HEK293 (cell line): ENCODE measurements around the gene SLC30A1.

Source experiments
- CTCF ChIA-PET: fragments of 350-600 bp; formaldehyde crosslinking; extraction: SDS; loops from one replicate; lab custom pipeline; 2021; ENCODE audit warnings: antibody characterized with exemption; lab: Yijun Ruan, JAX
- POLR2A ChIA-PET: fragments of 300-600 bp; formaldehyde crosslinking; extraction: SDS; loops from one replicate; lab custom pipeline; 2020; ENCODE audit warnings: antibody characterized with exemption, inconsistent platforms; lab: Yijun Ruan, JAX
- H3K27ac ChIP-seq: fragments of 200-500 bp; sonication (Bioruptor generic); 2 replicates; pipeline ENCODE4 v1.5.1; 2014; ENCODE audit warnings: low read depth, low read length, control low read depth, inconsistent platforms; ENCODE audit errors: extremely low read depth
- H3K36me3 ChIP-seq, 2 experiments: fragments of 200-500 bp in 1 of 2; sonication (Bioruptor generic) in 1 of 2; 1 replicate in 1 of 2; 2 replicates in 1 of 2; pipeline ENCODE4 v1.5.1; 2014 to 2017; ENCODE audit warnings: inconsistent platforms in 2 of 2, low read length in 2 of 2; ENCODE audit not compliant: control insufficient read depth in 2 of 2, insufficient read depth in 1 of 2
- H3K4me1 ChIP-seq: fragments of 200-500 bp; sonication (Bioruptor generic); 2 replicates; pipeline ENCODE4 v1.5.1; 2014; ENCODE audit warnings: mild to moderate bottlenecking, low read length, inconsistent platforms; ENCODE audit not compliant: control insufficient read depth, insufficient read depth
- H3K4me3 ChIP-seq: 2 replicates; pipeline ENCODE4 v1.5.1; 2011; ENCODE audit warnings: low read depth, mild to moderate bottlenecking, control low read depth, low read length, moderate library complexity
- H3K9me3 ChIP-seq: fragments of 200-500 bp; sonication (Bioruptor generic); 2 replicates; pipeline ENCODE4 v1.5.1; 2014; ENCODE audit warnings: low read depth, low read length, inconsistent platforms; ENCODE audit not compliant: control insufficient read depth, insufficient read depth
- GLIS1 ChIP-seq: fragments of 450-650 bp; formaldehyde crosslinking; IDR thresholded peaks from 2 replicates; pipeline ENCODE4 v1.5.1; 2016; ENCODE audit warnings: missing biosample characterization, missing genetic modification characterization
- HOXA7 ChIP-seq: sonication (generic); formaldehyde crosslinking; IDR thresholded peaks from 2 replicates; pipeline ENCODE4 v1.8.1; 2022; ENCODE audit warnings: missing genetic modification reagents, borderline replicate concordance
- KLF1 ChIP-seq: fragments of 450-650 bp; formaldehyde crosslinking; IDR thresholded peaks from 2 replicates; pipeline ENCODE4 v1.5.1; 2016; ENCODE audit warnings: missing biosample characterization, missing genetic modification characterization
- MEIS1 ChIP-seq: sonication (generic); formaldehyde crosslinking; IDR thresholded peaks from 2 replicates; pipeline ENCODE4 v1.8.1; 2022; ENCODE audit warnings: missing genetic modification reagents, mild to moderate bottlenecking, borderline replicate concordance
- MZF1 ChIP-seq: fragments of 450-650 bp; formaldehyde crosslinking; IDR thresholded peaks from 2 replicates; pipeline ENCODE4 v1.5.1; 2017; ENCODE audit warnings: missing biosample characterization, missing genetic modification characterization, borderline replicate concordance
- PATZ1 ChIP-seq: fragments of 450-650 bp; formaldehyde crosslinking; IDR thresholded peaks from 2 replicates; pipeline ENCODE4 v1.5.1; 2016; ENCODE audit warnings: missing biosample characterization, missing genetic modification characterization
- WT1 ChIP-seq: fragments of 450-650 bp; formaldehyde crosslinking; IDR thresholded peaks from 2 replicates; pipeline ENCODE4 v1.5.1; 2016; ENCODE audit warnings: missing biosample characterization, missing genetic modification characterization
- ZBTB10 ChIP-seq: fragments of 450-650 bp; formaldehyde crosslinking; IDR thresholded peaks from 2 replicates; pipeline ENCODE4 v1.5.1; 2016; ENCODE audit warnings: missing biosample characterization, missing genetic modification characterization
- ZBTB7A ChIP-seq: fragments of 450-650 bp; formaldehyde crosslinking; IDR thresholded peaks from 2 replicates; pipeline ENCODE4 v1.5.1; 2016; ENCODE audit warnings: low read depth, missing biosample characterization, missing genetic modification characterization
- ZNF132 ChIP-seq: fragments of 450-650 bp; formaldehyde crosslinking; IDR thresholded peaks from 2 replicates; pipeline ENCODE4 v1.5.1; 2017; ENCODE audit warnings: missing biosample characterization, missing genetic modification characterization, borderline replicate concordance
- ZNF146 ChIP-seq: fragments of 450-650 bp; formaldehyde crosslinking; IDR thresholded peaks from 2 replicates; pipeline ENCODE4 v1.5.1; 2016; ENCODE audit warnings: missing biosample characterization, missing genetic modification characterization
- ZNF202 ChIP-seq: fragments of 450-650 bp; formaldehyde crosslinking; IDR thresholded peaks from 2 replicates; pipeline ENCODE4 v1.5.1; 2016; ENCODE audit warnings: missing biosample characterization, missing genetic modification characterization, borderline replicate concordance
- ZNF214 ChIP-seq: fragments of 450-650 bp; formaldehyde crosslinking; IDR thresholded peaks from 2 replicates; pipeline ENCODE4 v1.5.1; 2017; ENCODE audit warnings: missing biosample characterization, mild to moderate bottlenecking, missing genetic modification characterization, borderline replicate concordance
- ZNF274 ChIP-seq, 2 experiments: fragments of 200-500 bp in 1 of 2; fragments of 450-650 bp in 1 of 2; sonication (Bioruptor generic) in 1 of 2; formaldehyde crosslinking in 1 of 2; IDR thresholded peaks; 2 replicates each; pipeline versions ENCODE4 v1.5.1 to v1.6.1; 2014 to 2016; ENCODE audit warnings: borderline replicate concordance in 1 of 2, inconsistent platforms in 1 of 2, low read length in 1 of 2, missing biosample characterization in 1 of 2, missing genetic modification characterization in 1 of 2
- ZNF394 ChIP-seq: fragments of 450-650 bp; formaldehyde crosslinking; IDR thresholded peaks from 2 replicates; pipeline ENCODE4 v1.5.1; 2016; ENCODE audit warnings: missing biosample characterization, missing genetic modification characterization, mild to moderate bottlenecking, moderate library complexity, borderline replicate concordance
- ZNF510 ChIP-seq: fragments of 450-650 bp; formaldehyde crosslinking; IDR thresholded peaks from 2 replicates; pipeline ENCODE4 v1.5.1; 2018; ENCODE audit warnings: mild to moderate bottlenecking, missing genetic modification characterization, missing biosample characterization; ENCODE audit not compliant: insufficient replicate concordance
- ZNF529 ChIP-seq: fragments of 450-650 bp; formaldehyde crosslinking; IDR thresholded peaks from 2 replicates; pipeline ENCODE4 v1.5.1; 2017; ENCODE audit warnings: missing genetic modification characterization, missing biosample characterization; ENCODE audit not compliant: insufficient replicate concordance
- ZNF610 ChIP-seq: fragments of 450-650 bp; formaldehyde crosslinking; IDR thresholded peaks from 2 replicates; pipeline ENCODE4 v1.5.1; 2016; ENCODE audit warnings: missing biosample characterization, missing genetic modification characterization, borderline replicate concordance
- ZNF623 ChIP-seq: fragments of 450-650 bp; formaldehyde crosslinking; IDR thresholded peaks from 2 replicates; pipeline ENCODE4 v1.5.1; 2016; ENCODE audit warnings: missing biosample characterization, missing genetic modification characterization
- ZNF664 ChIP-seq: fragments of 450-650 bp; formaldehyde crosslinking; IDR thresholded peaks from 2 replicates; pipeline ENCODE4 v1.5.1; 2016; ENCODE audit warnings: missing biosample characterization, missing genetic modification characterization
- ZNF776 ChIP-seq: fragments of 450-650 bp; formaldehyde crosslinking; IDR thresholded peaks from 2 replicates; pipeline ENCODE4 v1.5.0; 2017; ENCODE audit warnings: missing biosample characterization, missing genetic modification characterization, borderline replicate concordance
- ZSCAN23 ChIP-seq: fragments of 450-650 bp; formaldehyde crosslinking; IDR thresholded peaks from 2 replicates; pipeline ENCODE4 v1.5.1; 2016; ENCODE audit warnings: missing biosample characterization, missing genetic modification characterization
- ZSCAN30 ChIP-seq: fragments of 450-650 bp; IDR thresholded peaks from 2 replicates; pipeline ENCODE4 v1.5.1; 2018; ENCODE audit warnings: missing biosample characterization, mild to moderate bottlenecking, missing genetic modification characterization, moderate library complexity
- TF ChIP-seq, protein P1 (sequence below): fragments of 450-650 bp; formaldehyde crosslinking; IDR thresholded peaks from 2 replicates; pipeline ENCODE4 v1.5.1; 2016; ENCODE audit warnings: missing biosample characterization, missing genetic modification characterization
- TF ChIP-seq, protein P2 (sequence below): fragments of 450-650 bp; formaldehyde crosslinking; IDR thresholded peaks from 2 replicates; pipeline ENCODE4 v1.5.1; 2016; ENCODE audit warnings: missing biosample characterization, missing genetic modification characterization
- TF ChIP-seq, protein P3 (sequence below): fragments of 450-650 bp; formaldehyde crosslinking; IDR thresholded peaks from 2 replicates; pipeline ENCODE4 v1.5.1; 2016; ENCODE audit warnings: missing biosample characterization, missing genetic modification characterization

The SLC30A1 gene

GRCh38 chr1:211604548-211604947, 25.6 kb upstream of the SLC30A1 start:
- CTCF ChIA-PET, result interaction anchor here (0.8 to 3.0 kb wide), 3 partner anchors 21 to 89 kb away, joined by 3 to 10 read pairs (median 5); no protein-coding TSS in a partner anchor
- no peaks in the 10 kb centered on the region for H3K4me1 ChIP-seq
- no peak overlapping the region for H3K4me3 ChIP-seq
- no peak overlapping the region for H3K27ac ChIP-seq
- no peaks in the 10 kb centered on the region for H3K9me3 ChIP-seq
- TF ChIP-seq WT1 (tag by site-specific recombination) (no peak), ZSCAN30 (tag by site-specific recombination) (no peak), ZNF529 (tag by site-specific recombination) (no peak), ZNF214 (no peak), ZNF202 (tag by site-specific recombination) (no peak), HOXA7 (no peak), ZNF610 (tag by site-specific recombination) (no peak), KLF1 (no peak), ZNF132 (tag by site-specific recombination) (no peak), MEIS1 (CRISPR knock-in tag) (no peak), MZF1 (tag by site-specific recombination) (no peak), ZNF146 (tag by site-specific recombination) (no peak), ZBTB10 (tag by site-specific recombination) (no peak), ZNF776 (tag by site-specific recombination) (no peak), ZNF510 (no peak), PATZ1 (tag by site-specific recombination) (no peak)
- TF ChIP-seq, protein P1, sequence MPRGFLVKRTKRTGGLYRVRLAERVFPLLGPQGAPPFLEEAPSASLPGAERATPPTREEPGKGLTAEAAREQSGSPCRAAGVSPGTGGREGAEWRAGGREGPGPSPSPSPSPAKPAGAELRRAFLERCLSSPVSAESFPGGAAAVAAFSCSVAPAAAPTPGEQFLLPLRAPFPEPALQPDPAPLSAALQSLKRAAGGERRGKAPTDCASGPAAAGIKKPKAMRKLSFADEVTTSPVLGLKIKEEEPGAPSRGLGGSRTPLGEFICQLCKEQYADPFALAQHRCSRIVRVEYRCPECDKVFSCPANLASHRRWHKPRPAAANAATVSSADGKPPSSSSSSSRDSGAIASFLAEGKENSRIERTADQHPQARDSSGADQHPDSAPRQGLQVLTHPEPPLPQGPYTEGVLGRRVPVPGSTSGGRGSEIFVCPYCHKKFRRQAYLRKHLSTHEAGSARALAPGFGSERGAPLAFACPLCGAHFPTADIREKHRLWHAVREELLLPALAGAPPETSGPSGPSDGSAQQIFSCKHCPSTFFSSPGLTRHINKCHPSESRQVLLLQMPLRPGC (tag by site-specific recombination), result no peak
- H3K36me3 ChIP-seq, result no peaks in the 10 kb centered on the region
- POLR2A ChIA-PET, result no interaction called here

GRCh38 chr1:211603713-211604112, 24.8 kb upstream of the SLC30A1 start:
- CTCF ChIA-PET, result interaction anchor here (0.6 to 1.4 kb wide), 5 partner anchors 25 to 90 kb away, joined by 3 to 5 read pairs (median 4); partner anchors contain the start of gene SLC30A1
- POLR2A ChIA-PET, result interaction anchor here (0.7 kb wide), 1 partner anchor 1214 kb away, joined by 3 read pairs; no protein-coding TSS in a partner anchor
- TF ChIP-seq, protein P2, sequence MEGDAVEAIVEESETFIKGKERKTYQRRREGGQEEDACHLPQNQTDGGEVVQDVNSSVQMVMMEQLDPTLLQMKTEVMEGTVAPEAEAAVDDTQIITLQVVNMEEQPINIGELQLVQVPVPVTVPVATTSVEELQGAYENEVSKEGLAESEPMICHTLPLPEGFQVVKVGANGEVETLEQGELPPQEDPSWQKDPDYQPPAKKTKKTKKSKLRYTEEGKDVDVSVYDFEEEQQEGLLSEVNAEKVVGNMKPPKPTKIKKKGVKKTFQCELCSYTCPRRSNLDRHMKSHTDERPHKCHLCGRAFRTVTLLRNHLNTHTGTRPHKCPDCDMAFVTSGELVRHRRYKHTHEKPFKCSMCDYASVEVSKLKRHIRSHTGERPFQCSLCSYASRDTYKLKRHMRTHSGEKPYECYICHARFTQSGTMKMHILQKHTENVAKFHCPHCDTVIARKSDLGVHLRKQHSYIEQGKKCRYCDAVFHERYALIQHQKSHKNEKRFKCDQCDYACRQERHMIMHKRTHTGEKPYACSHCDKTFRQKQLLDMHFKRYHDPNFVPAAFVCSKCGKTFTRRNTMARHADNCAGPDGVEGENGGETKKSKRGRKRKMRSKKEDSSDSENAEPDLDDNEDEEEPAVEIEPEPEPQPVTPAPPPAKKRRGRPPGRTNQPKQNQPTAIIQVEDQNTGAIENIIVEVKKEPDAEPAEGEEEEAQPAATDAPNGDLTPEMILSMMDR, result no peak
- TF ChIP-seq GLIS1, result no peak
- TF ChIP-seq ZNF664 (tag by site-specific recombination), result no peak
- TF ChIP-seq MEIS1 (CRISPR knock-in tag), result no peak
- no peak for TF ChIP-seq ZNF623 (tag by site-specific recombination)
- TF ChIP-seq ZBTB7A (tag by site-specific recombination), result no peak
- TF ChIP-seq ZNF394 (tag by site-specific recombination), result no peak
- TF ChIP-seq, protein P3, sequence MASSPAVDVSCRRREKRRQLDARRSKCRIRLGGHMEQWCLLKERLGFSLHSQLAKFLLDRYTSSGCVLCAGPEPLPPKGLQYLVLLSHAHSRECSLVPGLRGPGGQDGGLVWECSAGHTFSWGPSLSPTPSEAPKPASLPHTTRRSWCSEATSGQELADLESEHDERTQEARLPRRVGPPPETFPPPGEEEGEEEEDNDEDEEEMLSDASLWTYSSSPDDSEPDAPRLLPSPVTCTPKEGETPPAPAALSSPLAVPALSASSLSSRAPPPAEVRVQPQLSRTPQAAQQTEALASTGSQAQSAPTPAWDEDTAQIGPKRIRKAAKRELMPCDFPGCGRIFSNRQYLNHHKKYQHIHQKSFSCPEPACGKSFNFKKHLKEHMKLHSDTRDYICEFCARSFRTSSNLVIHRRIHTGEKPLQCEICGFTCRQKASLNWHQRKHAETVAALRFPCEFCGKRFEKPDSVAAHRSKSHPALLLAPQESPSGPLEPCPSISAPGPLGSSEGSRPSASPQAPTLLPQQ (tag by site-specific recombination), result no peak
- TF ChIP-seq ZSCAN23 (tag by site-specific recombination), result no peak
- TF ChIP-seq ZNF274 (IDR thresholded peaks at IDR 0.05; ENCODE audit: low read length), result no peak
- TF ChIP-seq ZNF274 (tag by site-specific recombination; IDR thresholded peaks at IDR 0.05; ENCODE audit: borderline replicate concordance), result no peak

More at GRCh38 chr1:211603713-211604112, 24.8 kb upstream of the SLC30A1 start:
- H3K9me3 ChIP-seq, result no peaks in the 10 kb centered on the region
- no peak overlapping the region for H3K4me3 ChIP-seq
- H3K4me1 ChIP-seq, result no peaks in the 10 kb centered on the region
- no peaks in the 10 kb centered on the region for H3K36me3 ChIP-seq
- H3K27ac ChIP-seq, result no peak overlapping the region
